GM19099 (cell line): ENCODE measurements around the gene SLC38A10.

Experiments
- POLR2A ChIP-seq: IDR thresholded peaks from 3 replicates; pipeline ENCODE4 v1.6.1; 2011; ENCODE audit warnings: low read depth; ENCODE audit not compliant: insufficient read length; ENCODE audit errors: extremely low read depth

The SLC38A10 gene

GRCh38 chr17:81243333-81243664 lies 51.8 kb downstream of the SLC38A10 start:
- TF ChIP-seq POLR2A: no peak

DNA sequence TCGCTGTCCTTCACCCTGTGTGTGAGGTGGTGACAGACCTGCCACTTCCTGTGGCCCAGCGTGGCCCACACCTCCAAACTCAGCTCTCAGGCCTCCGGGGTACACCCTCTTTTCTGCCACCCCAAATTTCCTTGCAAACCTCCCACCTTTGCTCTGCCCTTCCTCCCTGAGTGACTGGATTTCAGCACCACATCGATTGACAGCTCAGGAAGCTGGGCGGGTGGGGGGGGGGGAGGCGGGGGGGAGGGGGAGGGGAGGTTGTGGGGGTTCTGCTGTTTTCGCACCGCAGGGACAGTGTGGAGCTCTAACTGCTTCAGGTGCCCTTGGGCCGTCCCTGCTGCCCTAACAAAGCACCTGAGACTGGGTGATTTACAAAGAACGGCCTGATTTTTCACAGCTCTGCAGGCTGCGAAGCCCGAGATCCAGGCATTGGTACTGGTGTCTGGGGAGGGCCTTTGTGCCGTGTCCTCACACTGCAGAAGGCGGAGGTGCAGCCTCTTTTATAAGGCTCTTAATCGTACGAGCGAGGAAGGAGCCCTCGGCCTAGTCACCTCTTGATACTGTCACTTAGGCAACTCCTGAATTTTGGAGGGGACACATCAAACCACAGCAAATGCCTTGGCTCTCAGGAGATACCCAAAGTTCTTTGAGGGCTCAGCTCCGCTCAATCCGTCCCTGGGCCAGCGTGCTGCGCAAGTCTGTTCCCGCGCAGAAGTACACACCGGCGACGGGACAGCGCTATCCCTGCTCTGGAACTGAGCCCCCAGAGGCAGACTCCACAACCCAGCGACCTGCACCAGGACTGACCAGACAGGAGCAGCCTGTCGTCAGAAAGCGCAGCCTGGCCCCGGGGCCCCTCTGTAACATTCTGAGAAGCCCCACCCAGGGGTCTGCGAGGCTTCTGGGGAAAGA lies 52.4 kb downstream of the SLC38A10 start:
- no peak for TF ChIP-seq POLR2A

- no peak for TF ChIP-seq POLR2A
These were observed 53.3 kb downstream of the SLC38A10 start for GRCh38 chr17:81241648-81242420.

DNA sequence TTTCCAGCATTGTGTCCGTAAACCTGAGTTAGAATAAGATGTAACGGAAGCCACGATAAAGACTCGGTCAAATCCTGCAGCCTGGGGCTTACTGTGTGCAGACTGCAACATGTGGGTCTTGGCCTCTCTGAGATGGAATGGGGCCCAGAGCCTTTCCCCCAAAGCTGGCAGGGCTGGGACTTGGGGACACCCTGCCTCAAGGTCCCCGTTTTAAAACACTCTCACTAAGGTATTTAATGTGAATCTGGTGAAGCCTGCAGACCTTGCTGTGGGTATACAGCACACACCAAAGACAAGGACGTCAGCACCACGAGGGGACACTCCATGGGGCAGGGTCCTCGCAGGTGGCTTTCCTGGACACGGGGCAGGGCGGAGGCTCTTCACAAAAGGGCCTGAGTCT lies 53.9 kb downstream of the SLC38A10 start:
- TF ChIP-seq POLR2A: no peak

DNA sequence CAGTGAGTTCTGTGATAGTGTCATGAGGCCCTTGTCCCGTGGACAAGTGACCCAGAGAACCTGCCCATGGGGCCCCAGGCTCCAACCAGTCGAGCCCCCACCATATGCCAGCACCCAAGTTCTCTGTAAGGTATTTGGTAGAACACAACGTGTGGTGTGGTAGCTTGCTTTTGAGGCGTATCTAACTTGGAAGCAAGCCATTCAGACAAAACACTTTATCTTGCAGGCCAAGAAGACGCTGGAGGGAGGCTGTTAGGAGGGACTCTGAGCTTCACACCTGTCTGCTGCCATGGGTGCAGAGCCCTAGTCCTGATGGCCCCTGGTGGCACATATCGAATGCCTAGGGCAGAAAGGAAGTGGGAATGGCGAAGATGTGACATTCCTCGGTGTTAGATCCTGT lies 54.3 kb downstream of the SLC38A10 start:
- TF ChIP-seq POLR2A: no peak

DNA sequence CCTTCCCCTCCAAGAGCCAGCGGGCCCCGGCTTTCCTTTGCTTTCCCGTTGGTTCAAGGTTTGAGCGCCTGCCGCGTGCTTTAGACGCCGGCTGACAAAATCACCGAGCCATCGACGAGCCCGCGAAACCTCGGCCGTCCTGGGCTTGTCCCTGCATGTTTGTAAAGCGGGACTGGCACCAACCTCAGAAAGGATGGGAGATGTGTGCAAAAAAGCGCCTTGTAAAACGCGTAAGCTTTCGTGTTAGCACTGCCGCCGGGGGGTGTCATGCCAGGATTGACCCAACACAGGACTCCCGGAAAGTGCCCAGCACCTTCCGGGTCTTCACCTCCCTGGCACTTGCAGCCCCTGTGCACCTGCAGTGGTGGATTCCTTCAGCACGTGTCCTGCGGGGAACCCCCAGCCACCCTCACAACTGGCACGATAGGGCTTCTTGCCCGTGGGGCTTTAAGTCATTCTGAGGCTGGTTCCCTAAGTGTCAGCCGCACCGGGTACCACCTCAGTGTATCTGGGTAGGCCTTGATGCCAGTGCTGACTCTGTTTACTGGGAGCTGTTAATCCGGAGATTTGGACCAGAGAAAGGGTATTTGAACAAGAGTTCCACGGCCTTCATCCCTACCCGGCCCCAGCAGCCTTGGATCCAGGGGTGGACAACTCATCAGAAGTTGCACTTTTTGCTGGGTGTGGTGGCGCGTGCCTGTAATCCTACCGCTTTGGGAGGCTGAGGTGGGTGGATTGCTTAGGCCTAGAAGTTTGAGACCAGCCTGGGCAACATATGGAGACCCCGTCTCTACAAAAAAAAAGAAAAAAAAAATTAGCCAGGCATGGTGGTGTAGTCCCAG lies 55.2 kb downstream of the SLC38A10 start:
- peak; percentile 33 for TF ChIP-seq POLR2A

- peak; percentile 68 for TF ChIP-seq POLR2A
These were observed 56.0 kb downstream of the SLC38A10 start, which contains the start of the genes NDUFAF8 and TEPSIN for GRCh38 chr17:81238815-81239713. NDUFAF8 (plus strand) TSS chr17:81239318; CDS start chr17:81239364, 46 bp downstream. TEPSIN (minus strand) TSS chr17:81239055; CDS start chr17:81239033, 22 bp downstream.

DNA sequence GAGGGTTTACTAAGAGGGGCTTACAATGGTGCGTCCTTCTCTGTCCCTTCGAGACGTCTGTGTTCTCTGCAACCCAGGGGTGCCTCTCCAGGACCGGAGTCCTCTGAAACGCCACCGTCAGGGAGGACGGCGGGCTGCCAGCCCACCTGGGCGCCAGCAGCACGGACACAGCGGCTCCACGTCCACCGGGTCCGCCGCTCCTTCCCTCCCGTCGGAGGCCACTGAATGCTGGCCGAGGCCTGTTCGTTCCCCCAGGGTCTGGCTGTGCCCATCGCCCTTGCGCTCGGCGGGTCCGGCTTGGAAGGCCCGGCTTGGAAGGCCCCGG lies 56.7 kb downstream of the SLC38A10 start:
- no peak for TF ChIP-seq POLR2A

DNA sequence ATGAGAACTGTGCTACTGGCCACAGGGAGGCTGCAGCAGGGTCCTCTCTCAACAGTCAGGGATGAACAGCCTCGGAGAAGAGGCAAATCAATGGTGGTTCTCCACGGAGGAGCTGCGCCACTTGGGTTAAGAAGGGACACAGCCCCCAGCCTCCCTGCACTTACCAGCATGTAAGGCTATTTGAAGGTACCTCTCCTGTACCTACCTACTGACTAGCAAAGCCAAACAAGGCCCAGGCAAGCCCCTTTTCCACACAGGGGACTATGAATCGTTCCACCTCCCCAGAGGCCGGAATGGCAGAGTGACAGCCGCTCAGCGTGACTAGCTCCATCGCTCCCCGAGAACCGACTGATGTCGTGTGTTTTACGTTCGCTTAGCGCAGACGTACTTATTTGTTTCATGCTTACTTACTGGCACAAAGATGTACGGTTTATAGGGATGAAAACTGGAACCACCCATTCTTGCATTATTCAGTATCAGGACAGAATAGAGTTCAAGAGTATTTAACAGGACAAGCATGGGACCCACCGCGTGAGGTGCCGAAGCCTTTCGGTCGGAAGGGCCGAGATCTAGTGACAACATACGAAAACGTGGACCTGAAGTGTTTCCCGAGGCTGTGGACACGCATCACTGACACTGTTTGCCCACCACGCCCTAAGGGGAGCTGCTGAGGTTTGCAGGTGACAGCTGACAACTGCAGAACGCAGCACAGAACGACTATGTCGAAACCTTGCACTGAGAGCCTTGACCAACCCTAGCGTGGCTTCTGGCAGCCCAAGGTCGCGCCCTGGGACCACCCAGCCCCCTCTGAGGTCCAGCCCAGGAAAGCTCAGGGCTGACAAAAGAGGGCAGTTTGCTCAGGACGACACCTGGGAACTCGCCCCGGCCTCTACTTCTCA lies 57.3 kb downstream of the SLC38A10 start:
- no peak for TF ChIP-seq POLR2A

DNA sequence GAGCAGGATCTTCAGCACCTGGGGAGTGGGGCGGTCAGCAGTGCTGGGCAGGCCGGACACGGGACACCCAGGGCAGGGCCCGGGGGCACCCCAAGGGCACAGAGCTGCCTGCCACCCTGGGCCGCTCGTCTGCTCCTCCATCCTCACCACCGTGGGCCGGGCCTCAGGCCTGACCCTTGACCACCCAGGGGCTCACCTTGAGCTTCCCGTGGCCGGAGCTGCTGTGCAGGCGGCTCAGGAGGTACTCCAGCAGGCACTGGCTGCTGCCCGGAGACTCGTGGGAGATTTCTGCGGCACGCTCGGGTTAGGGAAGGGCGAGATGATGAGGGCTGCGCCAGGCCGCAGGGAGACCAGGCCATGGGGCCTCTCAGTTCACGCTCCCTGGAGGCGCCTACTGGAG lies 58.3 kb downstream of the SLC38A10 start:
- TF ChIP-seq POLR2A: no peak

GRCh38 chr17:81235822-81236740 lies 59.0 kb downstream of the SLC38A10 start:
- no peak for TF ChIP-seq POLR2A

GRCh38 chr17:81234940-81235821 lies 59.9 kb downstream of the SLC38A10 start:
- no peak for TF ChIP-seq POLR2A

DNA sequence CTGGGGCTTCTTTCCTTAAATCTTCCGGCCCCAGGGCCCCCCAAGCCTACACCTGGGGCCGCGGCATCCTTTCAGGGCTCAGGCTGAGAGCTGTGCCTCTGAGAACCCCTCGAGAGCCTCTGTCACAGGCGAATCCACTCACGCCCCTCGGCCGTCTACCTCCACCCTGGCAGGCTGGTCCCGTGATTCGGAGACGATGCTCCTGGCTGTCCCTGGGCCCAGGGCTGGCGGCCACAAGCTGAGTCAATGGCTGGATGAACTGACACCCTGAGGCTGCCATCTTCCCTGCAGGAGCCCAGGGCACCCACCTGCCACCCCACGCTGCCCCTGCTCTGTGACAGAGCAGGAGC lies 60.6 kb downstream of the SLC38A10 start:
- no peak for TF ChIP-seq POLR2A
